ENCODE measurements around the gene DNALI1.

The DNALI1 gene

DNA sequence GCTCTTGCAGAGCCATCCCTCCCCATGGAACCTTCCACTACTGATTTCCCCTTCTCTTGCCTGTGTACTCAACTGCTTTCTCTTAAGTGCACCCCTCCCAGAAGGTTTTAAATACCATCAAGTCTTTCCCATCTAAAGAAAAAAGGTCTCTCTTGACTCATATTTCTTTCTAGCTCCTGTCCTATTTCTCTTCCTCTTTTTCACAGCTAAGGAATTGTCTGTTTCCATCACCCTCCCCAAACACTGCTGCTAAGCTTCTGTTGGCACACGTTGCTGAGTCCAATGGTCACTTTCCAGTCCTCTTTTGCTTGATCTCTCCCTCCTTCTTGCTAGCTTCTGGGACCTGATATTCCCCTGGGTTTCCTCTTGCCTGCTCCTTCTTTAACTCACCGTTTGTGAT, 52.3 kb downstream of the DNALI1 start:
- DNase-seq (ENCODE audit: low spot score): no peak
- TF ChIP-seq, protein P1, sequence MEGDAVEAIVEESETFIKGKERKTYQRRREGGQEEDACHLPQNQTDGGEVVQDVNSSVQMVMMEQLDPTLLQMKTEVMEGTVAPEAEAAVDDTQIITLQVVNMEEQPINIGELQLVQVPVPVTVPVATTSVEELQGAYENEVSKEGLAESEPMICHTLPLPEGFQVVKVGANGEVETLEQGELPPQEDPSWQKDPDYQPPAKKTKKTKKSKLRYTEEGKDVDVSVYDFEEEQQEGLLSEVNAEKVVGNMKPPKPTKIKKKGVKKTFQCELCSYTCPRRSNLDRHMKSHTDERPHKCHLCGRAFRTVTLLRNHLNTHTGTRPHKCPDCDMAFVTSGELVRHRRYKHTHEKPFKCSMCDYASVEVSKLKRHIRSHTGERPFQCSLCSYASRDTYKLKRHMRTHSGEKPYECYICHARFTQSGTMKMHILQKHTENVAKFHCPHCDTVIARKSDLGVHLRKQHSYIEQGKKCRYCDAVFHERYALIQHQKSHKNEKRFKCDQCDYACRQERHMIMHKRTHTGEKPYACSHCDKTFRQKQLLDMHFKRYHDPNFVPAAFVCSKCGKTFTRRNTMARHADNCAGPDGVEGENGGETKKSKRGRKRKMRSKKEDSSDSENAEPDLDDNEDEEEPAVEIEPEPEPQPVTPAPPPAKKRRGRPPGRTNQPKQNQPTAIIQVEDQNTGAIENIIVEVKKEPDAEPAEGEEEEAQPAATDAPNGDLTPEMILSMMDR (IDR thresholded peaks at IDR 0.05; ENCODE audit: extremely low read depth, missing control alignments): no peak

GRCh38 chr1:37609994-37610393, 53.3 kb downstream of the DNALI1 start:
- DNase-seq (ENCODE audit: low spot score): no peak
- TF ChIP-seq, protein P1 (IDR thresholded peaks at IDR 0.05; ENCODE audit: extremely low read depth, missing control alignments): no peak

- no peak for DNase-seq (ENCODE audit: low spot score)
- TF ChIP-seq, protein P1 (IDR thresholded peaks at IDR 0.05; ENCODE audit: extremely low read depth, missing control alignments): no peak
Observed at GRCh38 chr1:37612186-37612585, 55.4 kb downstream of the DNALI1 start.

DNA sequence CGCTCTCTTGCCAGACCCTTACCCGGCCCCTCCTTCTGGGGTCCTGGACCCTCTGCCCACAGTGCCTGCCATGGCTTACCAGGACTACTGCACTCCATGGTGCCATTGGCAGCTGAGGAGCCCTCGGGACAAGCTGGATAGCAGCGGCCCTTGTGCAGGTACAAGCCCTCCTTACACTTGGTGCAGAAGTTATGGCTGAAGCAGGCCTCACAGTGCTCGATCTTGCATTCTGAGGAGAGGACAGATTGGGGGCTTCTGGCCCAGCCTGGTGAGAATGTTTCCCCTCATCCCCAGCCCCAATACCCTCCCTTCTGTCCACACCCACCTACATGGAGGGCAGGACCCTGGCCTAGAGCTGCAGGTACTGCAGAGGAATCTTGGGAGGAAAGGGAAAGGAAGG, 57.4 kb downstream of the DNALI1 start:
- TF ChIP-seq, protein P1 (IDR thresholded peaks at IDR 0.05; ENCODE audit: extremely low read depth, missing control alignments): no peak

GRCh38 chr1:37616330-37616729, 59.6 kb downstream of the DNALI1 start:
- no peak for DNase-seq (ENCODE audit: low spot score)
- TF ChIP-seq, protein P1 (IDR thresholded peaks at IDR 0.05; ENCODE audit: extremely low read depth, missing control alignments): no peak

More for the DNA sequence above, 57.4 kb downstream of the DNALI1 start:
- no peak for DNase-seq (ENCODE audit: low spot score)

All from GM20000 (cell line).